ENCODE results near the gene F8A1.
A peak's percentile ranks its signal among the peaks of the same experiment; 100 is the strongest.
"Not testable (repeated sequence)": the region's sequence is repeated elsewhere in the genome, so short reads cannot be mapped to it uniquely, and the experiment has no call there.

The F8A1 gene

DNA sequence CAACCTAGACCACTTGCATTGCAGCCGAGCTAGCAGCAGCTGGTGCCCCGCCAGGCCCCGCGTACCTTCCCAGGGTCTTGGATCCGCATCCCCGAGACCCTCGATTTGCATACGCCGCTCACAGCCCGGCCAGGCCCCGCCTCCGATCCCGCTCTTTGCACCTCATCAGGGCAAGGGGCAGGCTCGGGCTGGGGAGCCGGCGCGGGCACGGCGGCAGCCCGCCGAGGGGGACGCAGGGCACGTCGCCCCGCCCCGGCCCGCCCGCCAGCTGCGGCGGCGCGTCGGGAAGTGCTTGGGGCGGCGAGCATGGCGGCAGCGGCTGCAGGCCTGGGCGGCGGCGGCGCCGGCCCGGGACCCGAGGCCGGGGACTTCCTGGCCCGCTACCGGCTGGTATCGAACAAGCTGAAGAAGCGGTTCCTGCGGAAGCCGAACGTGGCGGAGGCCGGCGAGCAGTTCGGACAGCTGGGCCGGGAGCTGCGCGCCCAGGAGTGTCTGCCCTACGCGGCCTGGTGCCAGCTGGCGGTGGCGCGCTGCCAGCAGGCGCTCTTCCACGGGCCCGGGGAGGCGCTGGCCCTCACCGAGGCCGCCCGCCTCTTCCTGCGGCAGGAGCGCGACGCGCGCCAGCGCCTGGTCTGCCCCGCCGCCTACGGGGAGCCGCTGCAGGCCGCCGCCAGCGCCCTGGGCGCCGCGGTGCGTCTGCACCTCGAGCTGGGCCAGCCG lies at the start of gene F8A1:
F8A1 (plus strand) TSS at position 287 of the 720 bp plus-strand sequence; CDS start at position 307, 20 bp downstream.
- DNase-seq, result not testable (repeated sequence)

DNA sequence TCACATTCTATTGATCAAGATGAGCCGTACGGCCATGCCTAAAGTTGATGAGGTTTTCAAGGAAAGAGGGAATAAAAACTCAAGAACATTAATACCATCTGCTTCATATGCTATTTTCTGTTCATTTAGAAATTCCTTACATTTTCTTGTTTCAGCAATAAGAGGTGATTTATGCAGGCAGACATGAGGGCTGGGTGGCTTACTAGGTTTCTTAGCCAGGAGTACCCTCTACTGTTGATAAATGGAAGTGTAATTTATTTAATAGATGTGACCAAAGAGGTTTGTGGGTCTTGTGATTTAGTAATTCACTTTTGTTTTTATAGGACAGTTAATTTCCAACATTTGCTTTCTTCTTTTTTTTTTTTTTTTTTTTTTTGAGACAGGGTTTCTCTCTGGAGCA lies 45.3 kb upstream of the F8A1 start:
- DNase-seq, result peak; percentile 18

DNA sequence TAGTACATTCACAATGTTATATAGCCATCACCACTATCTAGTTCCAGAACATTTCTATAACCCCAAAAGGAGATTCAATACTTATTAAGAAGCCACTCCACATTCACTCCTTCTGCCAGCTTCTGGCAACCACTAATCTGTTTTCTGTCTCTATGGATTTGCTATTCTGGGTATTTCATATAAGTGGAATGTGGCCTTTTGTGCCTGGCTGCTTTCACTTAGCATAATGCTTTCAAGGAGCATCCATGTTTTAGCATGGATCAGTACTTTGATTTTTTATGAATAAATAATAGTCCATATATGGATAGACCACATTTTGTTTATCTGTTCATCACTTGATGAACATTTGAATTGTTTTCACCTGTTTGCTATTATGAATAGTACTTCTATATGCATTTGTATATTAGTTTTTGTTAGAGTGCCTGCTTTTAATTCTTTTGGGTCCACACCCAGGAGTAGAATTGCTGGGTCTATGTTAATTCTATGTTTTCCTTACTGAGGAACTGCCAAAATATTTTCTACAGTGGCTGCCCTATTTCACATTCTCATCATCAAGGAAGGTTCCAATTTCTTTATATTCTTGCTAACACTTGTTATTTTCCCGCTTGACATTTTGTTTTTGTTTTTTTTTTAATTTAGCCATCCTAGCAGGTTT lies 35.1 kb upstream of the F8A1 start:
- no peak for DNase-seq

DNA sequence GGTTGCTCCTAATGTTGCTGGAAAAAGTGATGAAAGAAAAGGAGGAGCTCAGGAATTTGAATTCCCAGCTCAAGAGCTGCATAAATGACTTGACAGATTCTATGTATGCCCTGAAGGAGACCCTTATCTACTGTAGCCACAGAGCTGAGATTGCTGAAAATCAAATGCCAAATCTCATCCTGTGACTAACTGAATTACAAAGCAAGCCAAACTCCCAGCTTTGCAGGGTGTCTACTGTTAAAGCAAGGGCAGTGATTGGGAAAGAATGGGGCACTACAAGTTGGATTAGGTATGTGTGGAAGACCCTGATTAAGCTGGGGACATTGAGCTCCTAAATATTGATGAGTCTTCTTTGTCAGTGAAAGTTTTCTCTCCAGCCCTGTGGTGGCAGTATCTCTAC lies 30.9 kb upstream of the F8A1 start:
- DNase-seq, result no peak

DNA sequence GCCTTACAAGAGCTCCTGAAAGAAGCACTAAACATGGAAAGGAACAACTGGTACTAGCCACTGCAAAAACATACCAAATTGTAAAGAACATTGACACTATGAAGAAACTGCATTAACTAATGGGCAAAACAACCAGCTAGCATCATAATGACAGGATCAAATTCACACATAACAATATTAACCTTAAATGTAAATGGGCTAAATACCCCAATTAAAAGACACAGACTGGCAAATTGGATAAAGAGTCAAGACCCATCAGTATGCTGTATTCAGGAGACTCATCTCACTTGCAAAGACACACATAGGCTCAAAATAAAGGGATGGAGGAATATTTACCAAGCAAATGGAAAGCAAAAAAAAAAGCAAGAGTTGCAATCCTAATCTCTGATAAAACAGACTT lies 17.6 kb upstream of the F8A1 start:
- DNase-seq, result not testable (repeated sequence)

DNA sequence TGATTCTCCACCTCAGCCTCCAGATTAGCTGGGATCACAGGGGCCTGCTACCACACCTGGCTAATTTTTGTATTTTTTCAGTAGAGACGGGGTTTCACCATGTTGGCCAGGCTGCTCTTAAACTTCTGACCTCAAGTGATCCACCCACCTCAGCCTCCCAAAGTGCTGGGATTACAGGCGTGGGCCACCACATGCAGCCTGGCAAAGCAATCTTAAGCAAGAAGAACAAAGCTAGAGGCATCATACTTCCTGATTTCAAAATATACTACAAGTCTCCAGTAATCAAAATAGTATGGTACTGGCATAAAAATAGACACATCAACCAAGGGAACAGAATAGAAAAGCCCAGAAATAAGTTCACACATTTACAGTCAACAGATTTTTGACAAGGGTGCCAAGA lies 12.8 kb upstream of the F8A1 start:
- no peak for DNase-seq

DNA sequence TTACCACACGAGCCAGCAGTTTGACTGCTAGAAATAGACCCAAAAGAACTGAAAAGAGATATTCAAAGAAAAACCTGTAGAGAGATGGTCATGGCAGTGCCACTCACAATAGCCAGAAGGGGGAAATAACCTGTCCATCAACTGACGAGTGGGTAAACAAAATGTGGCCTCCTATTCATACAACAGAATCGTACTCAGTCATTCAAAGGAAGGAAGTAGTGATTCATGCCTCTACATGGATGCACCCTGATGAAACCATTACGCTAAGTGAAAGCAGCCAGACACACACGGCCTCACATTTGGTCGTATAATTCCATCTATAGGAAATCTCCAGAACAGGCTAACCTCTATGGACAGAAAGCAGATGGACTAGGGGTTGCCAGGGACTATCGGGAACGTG lies 2.1 kb upstream of the F8A1 start:
- not testable (repeated sequence) for DNase-seq

DNA sequence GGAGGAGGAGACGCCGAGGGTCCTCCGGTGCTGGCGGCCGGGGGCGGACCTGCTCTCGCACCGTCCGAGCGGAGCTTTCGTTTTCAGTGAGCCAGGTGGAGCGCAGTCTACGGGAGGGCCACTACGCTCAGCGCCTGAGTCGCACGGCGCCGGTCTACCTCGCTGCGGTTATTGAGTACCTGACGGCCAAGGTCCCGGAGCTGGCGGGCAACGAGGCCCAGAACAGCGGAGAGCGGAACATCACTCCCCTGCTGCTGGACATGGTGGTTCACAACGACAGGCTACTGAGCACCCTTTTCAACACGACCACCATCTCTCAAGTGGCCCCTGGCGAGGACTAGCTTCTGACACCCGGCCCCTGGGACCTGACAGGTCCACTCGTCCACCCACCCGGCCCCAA lies 1.1 kb upstream of the F8A1 start:
- not testable (repeated sequence) for DNase-seq

GRCh38 chrX:154885549-154885948 lies 606 bp upstream of the F8A1 start:
- DNase-seq, result not testable (repeated sequence)

GRCh38 chrX:154886789-154887221 lies 650 bp downstream of the F8A1 start:
- not testable (repeated sequence) for DNase-seq

DNA sequence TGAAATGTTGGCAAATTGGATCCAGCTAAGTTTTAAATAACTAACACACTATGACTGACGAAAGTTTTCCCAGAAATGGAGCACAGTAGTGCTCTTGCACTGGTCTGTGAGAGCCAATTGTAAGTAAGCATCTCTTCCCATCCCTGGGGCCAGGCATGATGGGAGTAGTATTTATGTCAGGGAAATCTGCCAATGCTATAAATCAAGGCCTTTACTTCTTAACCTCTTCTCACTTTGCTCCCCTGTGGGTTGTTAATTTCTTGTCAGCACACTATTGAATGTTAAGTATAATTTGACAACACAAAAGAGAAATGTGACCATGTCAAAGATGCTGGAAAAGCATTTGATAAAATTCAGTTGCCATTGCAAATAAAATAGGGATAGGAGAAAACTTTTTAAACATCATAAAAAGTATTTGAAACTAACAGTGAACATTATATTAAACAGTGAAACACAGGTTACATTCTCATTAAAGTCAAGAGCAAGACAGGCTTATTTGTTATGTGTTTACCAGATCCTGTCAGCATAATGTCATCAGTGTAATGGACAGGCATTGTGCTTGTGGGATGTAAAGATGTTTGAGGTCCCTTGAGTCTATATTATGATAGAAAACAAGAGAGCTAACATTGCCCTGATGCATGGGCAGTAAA lies 5.0 kb downstream of the F8A1 start:
- DNase-seq, result no peak

DNA sequence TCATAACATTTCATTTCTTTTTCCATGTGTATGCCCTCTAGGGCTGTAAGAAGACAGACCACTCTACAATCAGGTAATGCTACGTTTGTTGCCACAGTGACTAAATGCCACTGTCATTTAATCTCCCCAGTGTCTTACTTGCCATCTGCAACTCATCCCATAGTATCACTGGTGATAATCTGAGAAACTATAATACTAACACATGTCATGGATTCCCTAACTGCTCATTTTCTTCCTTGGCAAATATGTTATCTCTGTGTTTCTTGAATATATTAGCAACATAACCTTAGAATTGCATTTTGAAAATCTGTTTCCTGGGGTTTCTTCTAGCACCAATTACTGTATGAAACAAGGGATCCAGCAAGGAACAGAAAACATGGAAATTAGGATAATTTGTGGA lies 6.1 kb downstream of the F8A1 start:
- no peak for DNase-seq

GRCh38 chrX:154900323-154900722 lies 14.2 kb downstream of the F8A1 start:
- no peak for DNase-seq

GRCh38 chrX:154902408-154902807 lies 16.3 kb downstream of the F8A1 start:
- no peak for DNase-seq

DNA sequence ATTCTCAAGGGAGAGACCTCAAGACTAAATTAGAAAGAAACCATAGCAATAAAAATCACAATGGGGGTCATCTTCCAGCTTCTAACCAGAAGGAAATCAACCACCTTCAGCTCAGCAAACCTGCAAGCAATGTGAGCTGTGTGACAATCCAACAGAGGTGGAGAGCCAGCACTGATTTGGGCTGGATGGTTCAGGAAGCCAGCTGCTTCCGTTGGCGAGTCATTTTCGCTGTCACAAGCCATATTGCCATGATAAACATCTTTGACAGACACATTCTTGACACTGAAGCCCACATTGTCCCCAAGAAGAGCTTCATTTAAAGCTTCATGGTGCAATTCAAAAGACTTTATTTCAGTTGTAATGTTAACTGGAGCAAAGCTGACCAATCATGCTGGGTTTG lies 22.7 kb downstream of the F8A1 start:
- no peak for DNase-seq

DNA sequence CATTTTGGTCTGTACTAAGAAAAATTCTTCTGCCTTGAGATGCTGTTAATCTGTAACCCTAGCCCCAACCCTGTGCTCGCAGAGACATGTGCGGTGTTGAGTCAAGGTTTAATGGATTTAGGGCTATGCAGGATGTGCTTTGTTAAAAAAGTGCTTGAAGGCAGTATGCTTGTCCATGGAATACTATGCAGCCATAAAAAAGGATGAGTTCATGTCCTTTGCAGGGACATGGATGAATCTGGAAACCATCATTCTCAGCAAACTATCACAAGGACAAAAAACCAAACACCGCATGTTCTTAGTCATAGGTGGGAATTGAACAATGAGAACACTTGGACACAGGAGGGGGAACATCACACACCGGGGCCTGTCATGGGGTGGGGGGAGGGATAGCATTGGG lies 23.9 kb downstream of the F8A1 start:
- DNase-seq, result not testable (repeated sequence)

GRCh38 chrX:154910528-154910927 lies 24.4 kb downstream of the F8A1 start:
- DNase-seq, result not testable (repeated sequence)

DNA sequence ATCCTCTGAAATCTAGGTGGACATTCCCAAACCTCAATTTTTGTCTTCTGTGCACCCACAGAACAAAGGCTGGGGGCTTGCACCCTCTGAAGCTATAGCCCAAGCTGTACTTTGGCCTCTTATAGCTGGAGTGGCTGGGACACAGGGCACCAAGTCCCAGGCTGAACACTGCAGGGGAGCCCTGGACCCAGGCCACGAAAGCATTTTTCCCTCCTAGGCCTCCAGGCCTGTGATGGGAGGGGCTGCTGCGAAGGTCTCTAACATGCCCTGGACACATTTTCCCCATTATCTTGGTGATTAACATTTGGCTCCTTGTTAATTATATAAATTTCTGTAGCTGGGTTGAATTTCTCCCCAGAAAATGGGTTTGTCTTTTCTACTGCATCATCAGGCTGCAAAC lies 27.9 kb downstream of the F8A1 start:
- no peak for DNase-seq

GRCh38 chrX:154918060-154918483 lies 31.9 kb downstream of the F8A1 start:
- peak; percentile 52 for DNase-seq

GRCh38 chrX:154924771-154925170 lies 38.6 kb downstream of the F8A1 start:
- not testable (repeated sequence) for DNase-seq

All from DMS79 treated with DMSO at 0.1 percent for 48 hours (cell line).